ENCODE results near the gene PEF1. TPM values are rescaled to one million over a fixed set of nuclear protein-coding genes. Genes with fewer than 3 reads are reported as not detected.

PEF1 gene
- total RNA-seq, 1 donor from 2014 or later = 57.9 TPM

DNA sequence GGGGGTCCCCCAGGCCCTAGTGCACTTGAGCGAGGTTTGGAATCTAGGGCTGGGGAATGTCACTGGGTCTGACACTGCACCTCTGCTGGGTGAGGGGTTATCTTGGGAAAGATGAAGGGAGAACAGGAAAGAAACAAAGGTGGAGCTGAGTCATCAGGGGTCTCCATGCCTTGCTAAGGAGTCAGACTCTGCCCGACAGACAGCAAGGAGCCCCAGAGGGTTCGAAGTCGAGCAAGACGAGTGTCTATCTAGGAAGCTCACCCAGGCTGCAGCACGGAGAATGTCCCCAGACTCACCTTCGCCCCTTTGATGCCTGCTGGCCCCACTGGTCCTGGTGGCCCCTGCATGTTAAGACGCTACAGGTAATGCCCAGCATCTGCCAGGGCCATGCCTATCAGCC, 41.1 kb upstream of the PEF1 start:
- no peak overlapping the region for H3K4me2 ChIP-seq (ENCODE audit: low read length)
- no peak overlapping the region for H3K27ac ChIP-seq (ENCODE audit: low read depth, low read length)
- Mint-ChIP-seq H3K9me3 (ENCODE audit: unreplicated experiment) (peaks cover 3% of the 10 kb centered on the region), H3K27me3 (ENCODE audit: low read depth, unreplicated experiment) (peaks cover 4% of the 10 kb centered on the region), H3K4me1 (ENCODE audit: low read depth, unreplicated experiment) (peaks cover 36% of the 10 kb centered on the region), H3K27ac (ENCODE audit: unreplicated experiment) (no peak overlapping the region), H3K4me3 (ENCODE audit: unreplicated experiment) (no peak overlapping the region), H3K36me3 (ENCODE audit: low read depth, unreplicated experiment) (peaks cover 26% of the 10 kb centered on the region)
- no peak overlapping the region for H2AFZ ChIP-seq (ENCODE audit: low read depth, low read length)
- peaks cover 28% of the 10 kb centered on the region for H3K36me3 ChIP-seq (ENCODE audit: insufficient read depth, low read length)
- no peak overlapping the region for H3K9ac ChIP-seq (ENCODE audit: low read length)
- no peak overlapping the region for H3K4me3 ChIP-seq (ENCODE audit: insufficient read depth, low read depth, low read length)
- no peak for FAIRE-seq
- H3K4me1 ChIP-seq (ENCODE audit: insufficient read depth, low read length) = peaks cover 32% of the 10 kb centered on the region
- DNase-seq (ENCODE audit: low read depth) = no peak
- no peaks in the 10 kb centered on the region for H3K79me2 ChIP-seq (ENCODE audit: insufficient read depth, low read length)
- H4K20me1 ChIP-seq (ENCODE audit: insufficient read depth, low read length) = no peaks in the 10 kb centered on the region
- TF ChIP-seq EZH2 (IDR thresholded peaks at IDR 0.05; ENCODE audit: insufficient read depth, low read length) = no peak
- TF ChIP-seq, protein P1, sequence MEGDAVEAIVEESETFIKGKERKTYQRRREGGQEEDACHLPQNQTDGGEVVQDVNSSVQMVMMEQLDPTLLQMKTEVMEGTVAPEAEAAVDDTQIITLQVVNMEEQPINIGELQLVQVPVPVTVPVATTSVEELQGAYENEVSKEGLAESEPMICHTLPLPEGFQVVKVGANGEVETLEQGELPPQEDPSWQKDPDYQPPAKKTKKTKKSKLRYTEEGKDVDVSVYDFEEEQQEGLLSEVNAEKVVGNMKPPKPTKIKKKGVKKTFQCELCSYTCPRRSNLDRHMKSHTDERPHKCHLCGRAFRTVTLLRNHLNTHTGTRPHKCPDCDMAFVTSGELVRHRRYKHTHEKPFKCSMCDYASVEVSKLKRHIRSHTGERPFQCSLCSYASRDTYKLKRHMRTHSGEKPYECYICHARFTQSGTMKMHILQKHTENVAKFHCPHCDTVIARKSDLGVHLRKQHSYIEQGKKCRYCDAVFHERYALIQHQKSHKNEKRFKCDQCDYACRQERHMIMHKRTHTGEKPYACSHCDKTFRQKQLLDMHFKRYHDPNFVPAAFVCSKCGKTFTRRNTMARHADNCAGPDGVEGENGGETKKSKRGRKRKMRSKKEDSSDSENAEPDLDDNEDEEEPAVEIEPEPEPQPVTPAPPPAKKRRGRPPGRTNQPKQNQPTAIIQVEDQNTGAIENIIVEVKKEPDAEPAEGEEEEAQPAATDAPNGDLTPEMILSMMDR (IDR thresholded peaks at IDR 0.05; ENCODE audit: insufficient read depth, low read depth, low read length) = no peak
- H3K9me3 ChIP-seq (ENCODE audit: insufficient read depth, low read depth, low read length) = no peaks in the 10 kb centered on the region
- no peaks in the 10 kb centered on the region for H3K27me3 ChIP-seq (ENCODE audit: insufficient read depth, low read length)

DNA sequence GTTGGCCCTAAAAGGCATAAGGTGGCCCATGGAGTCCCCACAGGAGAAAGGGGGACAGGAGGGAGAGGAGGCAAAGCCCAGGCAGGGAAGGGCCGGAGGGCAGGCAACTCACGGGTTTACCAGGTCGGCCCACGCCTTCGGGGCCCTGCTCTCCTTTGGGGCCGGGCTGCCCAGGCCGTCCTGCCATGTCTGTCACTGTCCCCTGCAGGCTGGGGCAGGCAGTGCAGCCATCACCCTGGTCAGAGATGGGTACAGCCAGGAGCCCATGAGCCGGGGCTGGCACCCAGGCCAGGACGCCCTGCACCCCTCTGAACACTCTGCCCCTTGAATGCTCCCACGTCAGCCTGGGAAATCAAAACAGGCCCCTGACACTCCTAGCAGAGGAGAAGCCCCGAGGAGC, 39.3 kb upstream of the PEF1 start:
- FAIRE-seq (no peak), DNase-seq (ENCODE audit: low read depth) (no peak)
- H2AFZ ChIP-seq (ENCODE audit: low read depth, low read length) = no peak overlapping the region
- H3K4me2 ChIP-seq (ENCODE audit: low read length) = no peak overlapping the region
- H3K36me3 ChIP-seq (ENCODE audit: insufficient read depth, low read length) = peaks cover 31% of the 10 kb centered on the region
- H3K4me1 ChIP-seq (ENCODE audit: insufficient read depth, low read length) = peaks cover 21% of the 10 kb centered on the region
- Mint-ChIP-seq H3K4me3 (ENCODE audit: unreplicated experiment) (no peak overlapping the region), H3K4me1 (ENCODE audit: low read depth, unreplicated experiment) (peaks cover 22% of the 10 kb centered on the region), H3K9me3 (ENCODE audit: unreplicated experiment) (peaks cover 3% of the 10 kb centered on the region), H3K27ac (ENCODE audit: unreplicated experiment) (no peak overlapping the region), H3K36me3 (ENCODE audit: low read depth, unreplicated experiment) (peaks cover 31% of the 10 kb centered on the region), H3K27me3 (ENCODE audit: low read depth, unreplicated experiment) (peaks cover 4% of the 10 kb centered on the region)
- H3K9me3 ChIP-seq (ENCODE audit: insufficient read depth, low read depth, low read length) = no peaks in the 10 kb centered on the region
- H3K27me3 ChIP-seq (ENCODE audit: insufficient read depth, low read length) = no peaks in the 10 kb centered on the region
- TF ChIP-seq, protein P1 (IDR thresholded peaks at IDR 0.05; ENCODE audit: insufficient read depth, low read depth, low read length) = no peak
- no peak for TF ChIP-seq EZH2 (IDR thresholded peaks at IDR 0.05; ENCODE audit: insufficient read depth, low read length)
- no peak overlapping the region for H3K9ac ChIP-seq (ENCODE audit: low read length)
- H3K79me2 ChIP-seq (ENCODE audit: insufficient read depth, low read length) = no peaks in the 10 kb centered on the region
- H3K27ac ChIP-seq (ENCODE audit: low read depth, low read length) = no peak overlapping the region
- no peak overlapping the region for H3K4me3 ChIP-seq (ENCODE audit: insufficient read depth, low read depth, low read length)
- H4K20me1 ChIP-seq (ENCODE audit: insufficient read depth, low read length) = no peaks in the 10 kb centered on the region

DNA sequence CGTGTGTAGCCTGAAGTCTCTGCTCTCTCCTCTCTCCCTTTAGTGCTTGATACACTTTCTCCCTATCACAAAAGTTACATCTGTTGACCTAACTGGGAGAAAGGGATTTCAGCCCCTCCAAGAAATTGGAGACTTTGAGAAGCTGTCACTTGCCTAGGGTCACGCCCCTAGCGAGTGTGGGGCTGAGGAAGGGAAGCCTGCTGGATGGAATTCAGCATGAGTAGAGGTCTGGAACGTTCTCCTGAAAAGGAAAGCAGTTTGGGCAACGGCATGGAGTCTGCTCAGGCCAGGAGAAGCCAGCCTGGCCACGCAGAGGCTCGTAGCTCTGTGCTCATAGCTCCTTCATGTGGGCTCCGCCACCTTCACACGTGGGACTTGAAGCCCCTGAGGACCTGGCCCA, 36.7 kb upstream of the PEF1 start:
- H3K4me3 ChIP-seq (ENCODE audit: insufficient read depth, low read depth, low read length) = no peak overlapping the region
- Mint-ChIP-seq H3K27ac (ENCODE audit: unreplicated experiment) (peak overlapping the region; percentile 41), H3K9me3 (ENCODE audit: unreplicated experiment) (peaks cover 3% of the 10 kb centered on the region), H3K27me3 (ENCODE audit: low read depth, unreplicated experiment) (peaks cover 7% of the 10 kb centered on the region), H3K36me3 (ENCODE audit: low read depth, unreplicated experiment) (peaks cover 27% of the 10 kb centered on the region), H3K4me3 (ENCODE audit: unreplicated experiment) (no peak overlapping the region), H3K4me1 (ENCODE audit: low read depth, unreplicated experiment) (peaks cover 10% of the 10 kb centered on the region)
- H3K9me3 ChIP-seq (ENCODE audit: insufficient read depth, low read depth, low read length) = no peaks in the 10 kb centered on the region
- H4K20me1 ChIP-seq (ENCODE audit: insufficient read depth, low read length) = no peaks in the 10 kb centered on the region
- H3K27ac ChIP-seq (ENCODE audit: low read depth, low read length) = no peak overlapping the region
- no peak overlapping the region for H2AFZ ChIP-seq (ENCODE audit: low read depth, low read length)
- DNase-seq (ENCODE audit: low read depth) (no peak), FAIRE-seq (no peak)
- H3K4me1 ChIP-seq (ENCODE audit: insufficient read depth, low read length) = peaks cover 14% of the 10 kb centered on the region
- H3K27me3 ChIP-seq (ENCODE audit: insufficient read depth, low read length) = no peaks in the 10 kb centered on the region
- no peaks in the 10 kb centered on the region for H3K79me2 ChIP-seq (ENCODE audit: insufficient read depth, low read length)
- no peak overlapping the region for H3K9ac ChIP-seq (ENCODE audit: low read length)
- peaks cover 35% of the 10 kb centered on the region for H3K36me3 ChIP-seq (ENCODE audit: insufficient read depth, low read length)
- no peak overlapping the region for H3K4me2 ChIP-seq (ENCODE audit: low read length)
- TF ChIP-seq, protein P1 (IDR thresholded peaks at IDR 0.05; ENCODE audit: insufficient read depth, low read depth, low read length) = no peak
- no peak for TF ChIP-seq EZH2 (IDR thresholded peaks at IDR 0.05; ENCODE audit: insufficient read depth, low read length)
